IMR-90 (cell line): ENCODE results near the gene TYRO3.

Experiments used
- CEBPB ChIP-seq: IDR thresholded peaks from 2 replicates; pipeline ENCODE4 v1.6.1; 2012; ENCODE audit warnings: low read depth, low read length, improper control_type of control experiment
- CHD1 ChIP-seq: IDR thresholded peaks from 2 replicates; pipeline ENCODE4 v1.6.1; 2012; ENCODE audit warnings: low read depth, low read length, improper control_type of control experiment
- POLR2A ChIP-seq: IDR thresholded peaks from 2 replicates; pipeline ENCODE4 v1.6.1; 2012; ENCODE audit warnings: mild to moderate bottlenecking, low read depth, low read length
- TF ChIP-seq, protein P1 (sequence below): conservative IDR thresholded peaks from 2 replicates; pipeline ENCODE4 v1.5.1; 2012; ENCODE audit warnings: mild to moderate bottlenecking, low read depth, low read length, improper control_type of control experiment

DNA sequence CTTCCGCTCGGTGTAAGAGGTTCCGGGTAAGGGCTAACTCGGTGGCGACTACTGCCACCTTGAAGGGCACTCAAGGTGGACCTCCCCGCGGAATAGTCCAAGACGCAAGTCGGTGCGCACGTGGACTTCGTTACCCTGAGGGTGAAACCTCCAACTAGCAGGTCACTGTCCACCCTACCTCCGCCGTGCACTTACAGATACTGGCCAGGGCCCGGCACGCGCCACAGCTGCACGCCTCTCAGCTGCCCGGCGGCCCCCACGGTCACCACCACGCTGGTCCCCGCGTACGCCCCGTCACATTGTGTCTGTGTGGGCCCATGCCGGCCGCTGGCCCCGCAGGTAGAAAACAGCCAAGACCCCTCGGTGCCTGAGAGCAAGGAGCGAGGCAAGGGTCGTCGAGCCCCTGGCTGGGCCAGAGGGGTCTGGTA is 46.5 kb upstream of the TYRO3 start:
- TF ChIP-seq, protein P1, sequence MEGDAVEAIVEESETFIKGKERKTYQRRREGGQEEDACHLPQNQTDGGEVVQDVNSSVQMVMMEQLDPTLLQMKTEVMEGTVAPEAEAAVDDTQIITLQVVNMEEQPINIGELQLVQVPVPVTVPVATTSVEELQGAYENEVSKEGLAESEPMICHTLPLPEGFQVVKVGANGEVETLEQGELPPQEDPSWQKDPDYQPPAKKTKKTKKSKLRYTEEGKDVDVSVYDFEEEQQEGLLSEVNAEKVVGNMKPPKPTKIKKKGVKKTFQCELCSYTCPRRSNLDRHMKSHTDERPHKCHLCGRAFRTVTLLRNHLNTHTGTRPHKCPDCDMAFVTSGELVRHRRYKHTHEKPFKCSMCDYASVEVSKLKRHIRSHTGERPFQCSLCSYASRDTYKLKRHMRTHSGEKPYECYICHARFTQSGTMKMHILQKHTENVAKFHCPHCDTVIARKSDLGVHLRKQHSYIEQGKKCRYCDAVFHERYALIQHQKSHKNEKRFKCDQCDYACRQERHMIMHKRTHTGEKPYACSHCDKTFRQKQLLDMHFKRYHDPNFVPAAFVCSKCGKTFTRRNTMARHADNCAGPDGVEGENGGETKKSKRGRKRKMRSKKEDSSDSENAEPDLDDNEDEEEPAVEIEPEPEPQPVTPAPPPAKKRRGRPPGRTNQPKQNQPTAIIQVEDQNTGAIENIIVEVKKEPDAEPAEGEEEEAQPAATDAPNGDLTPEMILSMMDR: no peak
- TF ChIP-seq CEBPB (no peak), POLR2A (no peak), CHD1 (no peak)
